GM19328 (cell line): Measurements from ENCODE around the gene MACROD1.

Experiments
- ATAC-seq: cut with Tn5 transposase; IDR thresholded peaks from one replicate; pipeline ENCODE4 v1.9.1; 2021; ENCODE audit warnings: mild to moderate bottlenecking, moderate library complexity; ENCODE audit not compliant: unreplicated experiment

MACROD1 gene

DNA sequence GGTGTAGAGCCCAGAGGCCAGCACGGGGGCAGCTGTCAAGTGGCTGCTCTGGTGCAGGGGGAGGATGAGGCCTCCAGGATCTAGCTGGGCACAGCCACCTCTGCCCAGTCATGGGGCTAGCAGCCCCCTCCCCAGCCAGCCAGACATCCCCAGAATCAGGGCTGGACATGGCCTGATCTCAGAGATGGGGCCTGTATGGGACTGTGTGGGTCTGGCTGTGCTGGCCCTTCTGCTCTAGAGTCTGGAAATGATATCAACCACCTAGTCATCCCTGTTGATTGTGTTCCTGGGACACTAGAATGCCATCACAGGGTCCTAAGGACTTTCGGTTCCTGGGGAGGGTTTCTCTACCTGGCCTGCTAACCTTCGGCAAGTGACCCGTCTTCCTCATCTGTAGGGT is 127.4 kb downstream of the MACROD1 start:
- ATAC-seq: no peak

DNA sequence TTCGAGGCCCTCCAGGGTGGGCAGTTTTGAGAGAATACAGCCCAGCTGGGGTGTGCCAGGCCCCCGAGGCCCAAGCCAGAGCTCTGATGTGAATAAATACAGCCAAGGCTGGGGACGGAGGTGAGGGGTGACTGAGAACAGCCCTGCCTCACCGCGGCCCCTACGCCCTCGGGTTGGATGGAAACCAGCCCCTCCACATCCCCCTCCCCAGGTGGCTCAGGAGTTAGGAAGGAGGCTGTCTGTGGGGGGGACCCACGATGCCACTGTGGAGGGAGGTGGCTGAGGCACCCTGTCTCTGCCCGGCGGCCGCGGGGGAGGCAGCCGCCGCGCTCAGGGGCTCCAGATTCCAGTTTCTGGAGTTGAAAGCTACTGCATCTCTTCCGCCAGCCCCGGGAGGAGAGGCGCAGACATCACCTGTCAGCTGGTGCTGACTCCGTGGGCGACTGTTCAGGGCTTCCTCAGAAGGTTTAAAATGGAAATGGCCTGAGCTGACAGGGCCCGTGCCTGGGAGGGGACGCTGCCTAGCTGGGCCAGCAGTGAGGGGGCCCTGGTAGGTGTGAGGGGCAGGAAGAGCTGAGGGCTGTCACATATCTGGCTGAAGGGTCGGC is 128.8 kb downstream of the MACROD1 start:
- no peak for ATAC-seq

GRCh38 chr11:64036087-64037026 is 129.6 kb downstream of the MACROD1 start:
- ATAC-seq: no peak

GRCh38 chr11:64035576-64035975 is 130.3 kb downstream of the MACROD1 start, which contains the start of gene FLRT1:
Gene FLRT1 (plus strand): TSS chr11:64035931. CDS start chr11:64116268, 80,337 bp downstream.
- ATAC-seq: no peak

DNA sequence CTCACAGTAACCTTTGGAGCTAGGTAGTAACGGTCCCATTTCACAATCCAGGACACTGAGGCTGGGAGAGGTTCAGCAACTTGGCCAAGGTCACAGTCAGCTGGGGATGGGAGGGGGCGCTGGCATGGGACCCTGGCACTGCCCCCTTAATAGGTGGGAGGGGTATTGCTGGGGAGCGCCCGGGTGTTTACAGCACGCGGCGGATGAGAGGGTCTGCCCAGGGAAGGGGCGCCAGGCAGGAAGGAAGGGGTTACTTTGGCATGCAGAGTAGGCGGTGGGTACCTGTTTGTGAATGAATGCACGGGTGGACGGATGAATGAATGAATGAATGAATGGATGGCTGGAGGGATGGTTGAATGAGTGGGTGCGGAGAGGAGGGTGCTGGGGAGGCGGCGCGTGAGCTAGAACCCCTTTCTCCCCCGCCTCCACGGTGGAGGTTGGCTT is 130.8 kb downstream of the MACROD1 start:
- no peak for ATAC-seq

- ATAC-seq: no peak
Observed at GRCh38 chr11:64034411-64034811, 131.5 kb downstream of the MACROD1 start.

GRCh38 chr11:64032050-64032449 is 133.9 kb downstream of the MACROD1 start:
- no peak for ATAC-seq

DNA sequence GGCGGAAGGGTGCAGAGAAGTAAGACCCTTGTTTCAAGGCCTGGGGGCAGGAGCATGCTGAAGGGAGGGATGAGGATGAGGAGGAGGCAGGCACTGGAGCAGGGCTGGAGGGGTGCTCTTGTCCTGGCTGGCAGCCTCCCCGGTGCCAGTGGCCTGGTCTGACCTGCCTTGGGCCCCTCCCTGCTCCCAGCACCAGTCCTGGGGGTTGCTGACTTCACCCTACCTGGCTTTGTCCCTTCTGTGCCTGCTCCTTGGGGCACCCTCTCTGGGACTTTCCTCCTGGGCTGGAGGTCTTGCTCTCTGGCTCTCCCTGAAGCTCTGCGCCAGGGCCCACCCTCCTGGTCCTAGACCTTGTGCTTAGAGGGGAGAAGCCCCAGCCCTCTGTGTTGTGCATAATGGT is 134.9 kb downstream of the MACROD1 start:
- no peak for ATAC-seq

- ATAC-seq: no peak
Observed at GRCh38 chr11:64029773-64030172, 136.1 kb downstream of the MACROD1 start.

- no peak for ATAC-seq
Observed at GRCh38 chr11:64028398-64029115, 137.4 kb downstream of the MACROD1 start.

DNA sequence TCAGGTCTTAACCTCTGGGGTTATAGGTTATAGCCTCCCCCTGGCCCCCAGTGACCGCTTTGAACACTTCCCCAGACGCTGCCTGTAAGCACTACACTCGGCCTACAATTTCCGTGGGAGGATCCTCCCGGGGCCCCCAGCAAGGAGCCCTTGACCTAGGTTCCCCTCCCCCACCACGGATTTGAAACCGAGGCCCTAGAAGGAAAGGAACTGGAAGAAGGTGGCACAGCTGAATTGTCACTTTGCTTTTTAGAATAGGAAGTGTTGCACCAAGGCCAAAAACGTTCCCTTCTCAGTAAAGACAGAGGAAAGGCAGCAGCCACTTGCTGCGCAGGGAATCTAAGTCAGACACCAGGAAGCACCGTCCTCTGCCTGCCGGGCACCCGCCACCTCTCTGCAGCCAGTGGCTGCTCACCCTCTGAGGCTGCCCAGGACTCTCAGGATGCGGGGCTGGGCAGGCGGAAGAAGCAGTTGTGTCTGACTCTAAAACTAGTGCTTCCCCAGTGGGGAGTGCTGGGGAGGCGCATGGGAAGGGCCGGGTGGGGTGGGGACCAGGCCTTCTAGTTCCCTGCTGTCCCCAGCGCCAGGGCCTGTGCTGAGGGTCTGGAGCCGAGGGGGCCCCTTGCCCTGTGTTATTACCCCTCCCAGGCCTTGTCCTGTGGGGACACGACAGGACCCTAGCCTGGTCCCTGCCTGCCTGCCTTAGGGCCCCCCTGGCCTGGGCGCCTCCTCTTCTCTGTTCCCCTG is 138.1 kb downstream of the MACROD1 start:
- no peak for ATAC-seq

- no peak for ATAC-seq
Observed at GRCh38 chr11:64026575-64027205, 139.2 kb downstream of the MACROD1 start.

- no peak for ATAC-seq
Observed at GRCh38 chr11:64025205-64025604, 140.7 kb downstream of the MACROD1 start.

DNA sequence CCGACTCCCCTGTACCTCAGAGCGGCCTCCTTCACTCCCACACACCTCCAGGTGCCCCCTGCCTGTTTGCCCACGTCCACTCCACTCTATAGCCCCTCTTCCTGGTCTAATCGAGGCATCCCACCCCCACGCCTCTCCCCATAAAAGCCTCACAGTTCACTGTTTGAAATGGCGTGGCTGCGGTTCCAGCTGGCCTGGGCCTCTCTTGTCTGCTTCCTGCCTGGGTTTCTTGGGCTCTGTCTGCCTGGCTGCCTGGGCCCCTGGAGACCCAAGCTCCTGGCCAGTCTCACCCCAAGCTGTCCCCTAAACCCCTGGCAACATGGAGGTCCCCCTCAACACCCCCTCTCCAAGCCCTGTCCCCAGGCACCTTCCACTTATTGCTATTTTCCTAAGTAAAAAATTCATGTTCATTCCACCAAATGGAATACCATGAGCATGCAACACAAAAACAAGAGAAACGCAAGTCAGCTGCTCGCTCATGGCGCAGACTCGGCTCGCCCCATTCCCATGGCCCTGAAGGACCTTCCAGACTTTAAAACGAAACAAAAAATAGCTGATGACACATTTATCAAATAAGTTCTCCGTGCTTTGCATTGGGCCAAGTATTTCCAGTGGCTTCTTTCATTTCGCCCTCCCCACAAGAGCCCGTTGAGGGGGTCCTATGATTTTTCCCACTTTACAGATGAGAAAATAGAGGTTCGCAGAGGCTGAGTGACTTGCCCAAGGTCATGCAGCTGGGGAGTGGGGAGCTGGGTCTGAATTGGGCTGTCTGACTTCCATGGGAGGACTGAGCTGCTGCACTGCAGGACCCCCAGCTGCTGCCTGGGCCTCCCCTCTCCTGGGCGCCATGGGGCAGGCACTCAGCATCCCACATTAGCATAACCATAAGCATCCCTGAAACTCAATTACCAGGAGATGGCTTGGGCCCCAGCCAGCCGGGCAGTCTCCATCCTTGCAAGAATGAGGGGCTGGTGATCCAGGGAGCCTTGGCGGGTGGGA is 141.9 kb downstream of the MACROD1 start:
- no peak for ATAC-seq

DNA sequence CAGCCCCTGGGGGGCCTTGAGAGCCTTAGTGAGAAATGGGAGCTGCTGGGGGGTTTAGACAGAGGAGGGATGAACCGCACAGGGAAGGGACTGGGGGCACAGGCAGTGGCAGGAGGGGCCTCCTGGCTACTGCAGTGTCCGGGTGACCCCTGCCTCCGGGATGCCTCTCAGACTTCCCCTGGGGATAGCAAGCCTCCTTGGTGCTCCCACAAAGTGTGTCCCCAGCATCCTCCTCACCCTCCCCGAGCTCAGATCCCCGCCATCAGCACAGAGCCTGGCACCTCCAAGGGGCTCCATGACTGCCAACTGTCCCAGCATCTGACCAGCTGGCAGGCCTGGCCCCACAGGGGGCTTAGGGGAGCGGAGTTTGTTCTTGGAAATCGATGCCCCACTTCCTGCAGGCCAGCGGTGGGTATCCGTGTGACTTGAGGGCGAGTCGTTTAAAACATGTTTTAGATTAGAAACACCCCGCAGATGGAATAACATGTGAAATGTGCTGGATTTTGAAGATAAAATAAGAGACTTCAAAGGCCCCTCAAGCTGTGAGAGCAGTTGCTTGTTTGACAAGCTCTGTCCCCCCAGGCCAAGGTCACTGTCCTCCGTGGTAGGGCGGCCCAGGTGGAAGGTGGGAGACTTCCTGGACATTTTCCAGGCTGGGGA is 143.7 kb downstream of the MACROD1 start:
- ATAC-seq: no peak

DNA sequence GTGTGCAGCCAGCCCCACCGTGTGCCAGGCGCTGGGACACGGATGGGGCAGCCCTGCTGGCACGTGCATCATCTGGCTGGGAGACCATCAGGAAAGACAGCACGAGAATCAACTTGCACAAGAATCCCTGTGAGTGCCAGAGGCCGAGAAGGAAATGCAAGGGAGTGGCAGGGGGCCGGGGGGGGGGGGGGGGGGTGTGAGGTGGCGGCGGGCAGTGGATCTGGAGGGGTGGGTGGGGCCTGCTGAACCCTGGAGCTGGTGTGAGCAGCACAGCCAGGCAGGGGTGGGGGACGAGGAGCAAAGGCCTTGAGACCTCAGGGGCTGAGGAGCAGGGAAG is 144.2 kb downstream of the MACROD1 start:
- no peak for ATAC-seq

- no peak for ATAC-seq
Observed at GRCh38 chr11:64020976-64021756, 144.7 kb downstream of the MACROD1 start.
